ENCODE measurements around the gene TNS3. TPM values are rescaled to one million over a fixed set of nuclear protein-coding genes. Genes with fewer than 3 reads are reported as not detected.

TNS3 gene
- total and polyA plus RNA-seq, 10 of the 15 experiments (the other 5 are each of a cell fraction or from before 2014, with no cell fraction given), result 0.27 to 2.7 (median 0.79) TPM

GRCh38 chr7:47596502-47597202 lies 14.7 kb upstream of the TNS3 start:
- CTCF ChIA-PET, result interaction anchor here (1.2 kb wide), 1 partner anchor 330 kb away, joined by 3 read pairs; no protein-coding TSS in a partner anchor
- DNase-seq (ENCODE audit: low read depth, low spot score), result no peak
- Histone ChIP-seq H3K9me3 (replicated peaks; ENCODE audit: control insufficient read depth, insufficient read depth, low read length) (peaks cover 7% of the 10 kb centered on the region; the same call in 2 of the 3 replicates), H3K27me3 (replicated peaks in 1 of 2; ENCODE audit: control insufficient read depth in 2 of 2, insufficient read depth in 2 of 2, low read length in 1 of 2) (no peaks in the 10 kb centered on the region), H3K9ac (ENCODE audit: control insufficient read depth, insufficient read depth, low read length) (no peak overlapping the region), H3K4me2 (ENCODE audit: control insufficient read depth, insufficient read depth) (no peak overlapping the region), H3K4me3 (no peak overlapping the region), H3K27ac (ENCODE audit: control insufficient read depth, insufficient read depth) (no peak overlapping the region), H4K20me1 (ENCODE audit: control insufficient read depth, insufficient read depth) (no peaks in the 10 kb centered on the region), H3K36me3 (ENCODE audit: control insufficient read depth in 2 of 2, insufficient read depth in 2 of 2, low read length in 1 of 2) (no peaks in the 10 kb centered on the region), H3K79me2 (ENCODE audit: control insufficient read depth, insufficient read depth, low read length) (no peaks in the 10 kb centered on the region), H3K4me1 (ENCODE audit: control insufficient read depth, insufficient read depth, low read length) (peaks cover 12% of the 10 kb centered on the region), H2AFZ (ENCODE audit: control insufficient read depth, low read depth, low read length) (no peak overlapping the region)
- intact Hi-C loops (cut with micrococcal nuclease; ENCODE audit: unreplicated experiment) (no loop called here), in situ Hi-C loops (cut with MboI) (no loop called here)
- no peak for ATAC-seq
- SMC1A ChIA-PET (ENCODE audit: uncharacterized antibody, unreplicated experiment), result no interaction called here
- POLR2A ChIA-PET, result interaction anchor here (0.6 kb wide), 1 partner anchor 37 kb away, joined by 5 read pairs; no protein-coding TSS in a partner anchor
- RAD21 ChIA-PET (ENCODE audit: unreplicated experiment), result no interaction called here
- TF ChIP-seq STAT3 (IDR thresholded peaks at IDR 0.05; ENCODE audit: low read depth, low read length) (no peak), ATF2 (IDR thresholded peaks at IDR 0.05; ENCODE audit: low read length) (no peak), USF1 (IDR thresholded peaks at IDR 0.05; ENCODE audit: borderline replicate concordance, extremely low read length, insufficient read depth, low read depth, low read length) (no peak), POLR2AphosphoS2 (IDR thresholded peaks at IDR 0.05; ENCODE audit: low read depth, low read length) (no peak), ZNF384 (IDR thresholded peaks at IDR 0.05; ENCODE audit: borderline replicate concordance, low read depth, low read length) (no peak), TCF3 (IDR thresholded peaks at IDR 0.05; ENCODE audit: borderline replicate concordance, insufficient read depth, low read depth, low read length) (no peak), IKZF2 (IDR thresholded peaks at IDR 0.05) (no peak), SREBF2 (IDR thresholded peaks at IDR 0.05; ENCODE audit: low read length) (no peak), SPI1 (IDR thresholded peaks at IDR 0.05; ENCODE audit: borderline replicate concordance, insufficient read depth, low read depth, low read length) (no peak), HSF1 (IDR thresholded peaks at IDR 0.05; ENCODE audit: low read depth, low read length) (no peak), NFXL1 (IDR thresholded peaks at IDR 0.05; ENCODE audit: borderline replicate concordance) (no peak), PBX3 (IDR thresholded peaks at IDR 0.05; ENCODE audit: insufficient replicate concordance, low read depth, low read length) (no peak), FOXM1 (IDR thresholded peaks at IDR 0.05; ENCODE audit: low read depth, low read length) (no peak)
- no peak for FAIRE-seq
- BruUV-seq (replicated peaks), result no TSS peak
- 43% methylated on average over 12 of the region's 12 CpGs for WGBS (ENCODE audit: insufficient coverage, insufficient replicate concordance, low lambda C conversion rate, missing lambda C conversion rate)

All from GM12878 (cell line).